Measurements from ENCODE around the gene ALDH3A1.

ALDH3A1 gene

GRCh38 chr17:19713462-19713861, 34.6 kb downstream of the ALDH3A1 start:
- Mint-ChIP-seq H3K9me3 (no peaks in the 10 kb centered on the region), H3K4me3 (no peak overlapping the region), H3K36me3 (ENCODE audit: low read depth) (no peaks in the 10 kb centered on the region), H3K27me3 (ENCODE audit: low read depth) (no peaks in the 10 kb centered on the region), H3K27ac (no peak overlapping the region), H3K4me1 (peaks cover 7% of the 10 kb centered on the region)
- no peak for TF ChIP-seq CTCF (IDR thresholded peaks at IDR 0.05; ENCODE audit: unreplicated experiment in 3 of 3)

- H3K9me3 Mint-ChIP-seq = no peaks in the 10 kb centered on the region
- no peak for TF ChIP-seq CTCF (IDR thresholded peaks at IDR 0.05; ENCODE audit: unreplicated experiment in 3 of 3)
- H3K27me3 Mint-ChIP-seq (ENCODE audit: low read depth) = no peaks in the 10 kb centered on the region
- peaks cover under 1% of the 10 kb centered on the region for H3K4me1 Mint-ChIP-seq
- no peak overlapping the region for H3K4me3 Mint-ChIP-seq
- H3K36me3 Mint-ChIP-seq (ENCODE audit: low read depth) = no peaks in the 10 kb centered on the region
- no peak overlapping the region for H3K27ac Mint-ChIP-seq
Measured at GRCh38 chr17:19712436-19713004, 35.6 kb downstream of the ALDH3A1 start.

GRCh38 chr17:19709841-19710240, 38.3 kb downstream of the ALDH3A1 start:
- Mint-ChIP-seq H3K4me1 (no peaks in the 10 kb centered on the region), H3K4me3 (no peak overlapping the region), H3K9me3 (no peaks in the 10 kb centered on the region), H3K27me3 (ENCODE audit: low read depth) (no peaks in the 10 kb centered on the region), H3K27ac (no peak overlapping the region), H3K36me3 (ENCODE audit: low read depth) (no peaks in the 10 kb centered on the region)
- no peak for TF ChIP-seq CTCF (IDR thresholded peaks at IDR 0.05; ENCODE audit: unreplicated experiment in 3 of 3)

- peak overlapping the region in 2 of 3 experiments; percentile 23 to 61 for H3K27ac Mint-ChIP-seq
- no peaks in the 10 kb centered on the region for H3K9me3 Mint-ChIP-seq
- peaks cover 11% of the 10 kb centered on the region for H3K4me1 Mint-ChIP-seq
- TF ChIP-seq CTCF (IDR thresholded peaks at IDR 0.05; ENCODE audit: unreplicated experiment in 3 of 3) = no peak
- H3K27me3 Mint-ChIP-seq (ENCODE audit: low read depth) = no peaks in the 10 kb centered on the region
- no peak overlapping the region for H3K4me3 Mint-ChIP-seq
- H3K36me3 Mint-ChIP-seq (ENCODE audit: low read depth) = no peaks in the 10 kb centered on the region
Measured at GRCh38 chr17:19708431-19709175, 39.5 kb downstream of the ALDH3A1 start.

GRCh38 chr17:19707728-19708221, 40.3 kb downstream of the ALDH3A1 start:
- peaks cover 19% of the 10 kb centered on the region for H3K4me1 Mint-ChIP-seq
- H3K27ac Mint-ChIP-seq = no peak overlapping the region
- no peak for TF ChIP-seq CTCF (IDR thresholded peaks at IDR 0.05; ENCODE audit: unreplicated experiment in 3 of 3)
- no peak overlapping the region for H3K4me3 Mint-ChIP-seq
- H3K27me3 Mint-ChIP-seq (ENCODE audit: low read depth) = no peaks in the 10 kb centered on the region
- no peaks in the 10 kb centered on the region for H3K9me3 Mint-ChIP-seq
- no peaks in the 10 kb centered on the region for H3K36me3 Mint-ChIP-seq (ENCODE audit: low read depth)
